ENCODE data around the gene COL5A3. TPM values are rescaled to one million over a fixed set of nuclear protein-coding genes. Genes with fewer than 3 reads are reported as not detected.

COL5A3 gene
- total RNA-seq, 1 donor from 2014 or later, result not detected

GRCh38 chr19:9914001-9914314, 96.3 kb downstream of the COL5A3 start:
- H3K27ac Mint-ChIP-seq, result no peak overlapping the region
- H3K27me3 Mint-ChIP-seq, result peaks cover 41% of the 10 kb centered on the region
- ATAC-seq (ENCODE audit: low read depth), result no peak
- H3K36me3 Mint-ChIP-seq (ENCODE audit: low read depth), result no peaks in the 10 kb centered on the region
- intact Hi-C loops (cut with micrococcal nuclease), result loop anchor here (10.0 kb wide), 1 partner anchor 289 kb away; the partner anchor contains the start of gene ZNF561
- H3K4me3 Mint-ChIP-seq, result no peak overlapping the region
- no peaks in the 10 kb centered on the region for H3K9me3 Mint-ChIP-seq
- no peak for TF ChIP-seq CTCF (IDR thresholded peaks at IDR 0.05)
- H3K4me1 Mint-ChIP-seq, result peaks cover 12% of the 10 kb centered on the region
- POLR2A ChIA-PET, result interaction anchor here (0.5 to 0.6 kb wide), 2 partner anchors 51 to 188 kb away, joined by 3 read pairs; no protein-coding TSS in a partner anchor
- CTCF ChIA-PET, result no interaction called here
- no peak for DNase-seq

- ChIA-PET CTCF (no interaction called here), POLR2A (interaction anchor here (0.5 kb wide), 1 partner anchor 189 kb away, joined by 3 read pairs; no protein-coding TSS in a partner anchor)
- no peak for DNase-seq
- Mint-ChIP-seq H3K36me3 (ENCODE audit: low read depth) (no peaks in the 10 kb centered on the region), H3K4me3 (peak overlapping the region; percentile 33), H3K9me3 (no peaks in the 10 kb centered on the region), H3K4me1 (peaks cover 12% of the 10 kb centered on the region), H3K27ac (no peak overlapping the region), H3K27me3 (peaks cover 36% of the 10 kb centered on the region)
- no peak for TF ChIP-seq CTCF (IDR thresholded peaks at IDR 0.05)
- ATAC-seq (ENCODE audit: low read depth), result no peak
- intact Hi-C loops (cut with micrococcal nuclease), result loop anchor here (10.0 kb wide), 1 partner anchor 289 kb away; the partner anchor contains the start of gene ZNF561
These were observed 96.9 kb downstream of the COL5A3 start for GRCh38 chr19:9913237-9914000.

DNA sequence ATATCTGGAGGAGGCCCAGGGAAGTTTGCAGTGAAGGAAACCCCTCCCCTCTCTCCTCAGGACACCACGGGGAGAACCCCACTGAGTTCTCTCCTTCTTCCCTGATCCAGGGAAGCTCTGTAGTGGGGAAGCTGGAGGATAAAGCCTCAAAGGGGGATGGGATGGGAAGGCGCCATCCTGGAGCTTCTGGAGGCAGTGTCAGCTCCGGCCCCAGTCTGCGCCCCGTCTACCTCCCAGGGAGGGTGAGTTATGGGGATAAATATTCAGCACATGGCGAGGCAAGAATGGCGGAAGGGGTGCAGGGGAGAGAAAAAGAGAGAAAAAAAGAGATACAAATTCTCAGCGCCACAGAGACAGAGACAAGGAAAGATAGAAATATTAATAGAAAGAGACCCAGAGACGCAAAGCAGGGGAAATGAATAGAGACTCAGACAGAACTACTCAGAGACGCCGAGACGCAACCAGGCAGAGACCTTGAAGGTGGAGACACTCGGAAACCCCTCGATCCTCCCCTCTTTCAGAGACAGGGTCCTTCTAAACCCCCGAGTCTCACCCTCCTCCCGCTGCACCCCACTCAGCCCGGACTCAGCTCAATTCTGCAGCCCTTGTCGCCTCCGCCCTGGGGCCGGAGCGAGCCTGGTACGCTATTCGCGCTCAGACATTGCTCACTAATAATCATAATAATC, 97.6 kb downstream of the COL5A3 start:
- ChIA-PET CTCF (no interaction called here), POLR2A (no interaction called here)
- peak overlapping the region; percentile 33 for H3K4me3 Mint-ChIP-seq

DNA sequence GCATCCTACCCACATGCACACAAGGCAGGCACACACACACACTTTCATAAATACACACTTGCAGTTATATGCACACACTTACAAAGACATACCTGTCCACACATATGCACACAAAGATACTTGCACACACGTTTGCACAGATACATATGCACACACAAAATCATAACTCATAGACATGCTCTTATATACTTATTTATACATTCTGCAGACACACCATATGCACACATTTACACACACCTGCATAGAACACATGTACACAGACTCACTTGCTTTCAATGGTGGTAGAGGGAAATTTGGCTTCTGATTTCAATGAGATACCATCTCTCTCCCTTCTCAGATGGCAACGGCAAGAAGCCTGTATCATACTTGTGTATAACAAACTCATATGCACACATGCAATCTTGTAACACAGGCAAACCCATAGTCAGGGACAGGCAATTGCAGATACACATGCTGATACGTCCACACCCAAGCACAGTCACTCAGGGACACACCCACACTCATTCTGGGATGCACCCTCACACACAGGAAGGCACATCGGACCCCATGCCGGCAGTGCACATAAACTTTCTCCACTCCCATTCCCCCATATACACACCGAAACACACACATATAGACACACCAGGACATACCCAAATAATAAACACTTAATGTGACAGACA, 98.6 kb downstream of the COL5A3 start:
- no peak for DNase-seq
- CTCF ChIA-PET, result no interaction called here
- no peak overlapping the region for H3K27ac Mint-ChIP-seq
- POLR2A ChIA-PET, result no interaction called here
- H3K9me3 Mint-ChIP-seq, result no peaks in the 10 kb centered on the region
- peaks cover 24% of the 10 kb centered on the region for H3K27me3 Mint-ChIP-seq
- intact Hi-C loops (cut with micrococcal nuclease), result loop anchor here (10.0 kb wide), 1 partner anchor 287 kb away; the partner anchor contains the start of gene ZNF561
- no peak overlapping the region for H3K4me3 Mint-ChIP-seq
- H3K36me3 Mint-ChIP-seq (ENCODE audit: low read depth), result no peaks in the 10 kb centered on the region
- ATAC-seq (ENCODE audit: low read depth), result no peak
- TF ChIP-seq CTCF (IDR thresholded peaks at IDR 0.05), result no peak
- peaks cover 10% of the 10 kb centered on the region for H3K4me1 Mint-ChIP-seq

More for the DNA sequence above, 97.6 kb downstream of the COL5A3 start:
- Mint-ChIP-seq H3K36me3 (ENCODE audit: low read depth) (no peaks in the 10 kb centered on the region), H3K9me3 (no peaks in the 10 kb centered on the region), H3K27me3 (peaks cover 34% of the 10 kb centered on the region), H3K4me1 (peaks cover 12% of the 10 kb centered on the region), H3K27ac (peak overlapping the region; percentile 4)
- intact Hi-C loops (cut with micrococcal nuclease), result loop anchor here (10.0 kb wide), 1 partner anchor 288 kb away; the partner anchor contains the start of gene ZNF561
- TF ChIP-seq CTCF (IDR thresholded peaks at IDR 0.05), result no peak
- DNase-seq, result no peak
- no peak for ATAC-seq (ENCODE audit: low read depth)

DNA sequence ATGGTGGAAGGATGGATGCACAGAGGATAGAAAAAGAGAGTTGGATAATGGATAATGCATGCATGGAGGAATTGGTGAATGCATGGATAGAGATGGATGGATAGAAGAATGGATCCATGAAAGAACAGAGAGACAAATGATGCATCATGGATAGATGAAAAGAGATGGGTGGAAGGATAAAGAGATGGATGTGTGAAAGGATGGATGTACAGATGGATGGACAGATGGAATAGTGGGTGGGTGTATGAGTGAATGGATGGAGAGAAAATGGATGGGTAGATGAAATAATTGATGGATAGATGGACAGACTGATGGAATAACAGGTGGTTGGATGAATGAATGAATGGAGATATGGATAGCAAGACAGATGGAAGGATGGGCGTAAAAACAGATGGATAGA, 99.7 kb downstream of the COL5A3 start:
- no peak overlapping the region for H3K27ac Mint-ChIP-seq
- TF ChIP-seq CTCF (IDR thresholded peaks at IDR 0.05), result no peak
- intact Hi-C loops (cut with micrococcal nuclease), result loop anchor here (10.0 kb wide), 1 partner anchor 286 kb away; the partner anchor contains the start of gene ZNF561
- no peaks in the 10 kb centered on the region for H3K9me3 Mint-ChIP-seq
- ChIA-PET CTCF (no interaction called here), POLR2A (no interaction called here)
- no peaks in the 10 kb centered on the region for H3K36me3 Mint-ChIP-seq (ENCODE audit: low read depth)
- peaks cover 10% of the 10 kb centered on the region for H3K4me1 Mint-ChIP-seq
- DNase-seq (no peak), ATAC-seq (ENCODE audit: low read depth) (no peak)
- H3K27me3 Mint-ChIP-seq, result peaks cover 18% of the 10 kb centered on the region
- H3K4me3 Mint-ChIP-seq, result no peak overlapping the region
